ENCODE results near the gene FOXQ1. TPM values are rescaled to one million over a fixed set of nuclear protein-coding genes. Genes with fewer than 3 reads are reported as not detected.
"Not testable (repeated sequence)": the region's sequence is repeated elsewhere in the genome, so short reads cannot be mapped to it uniquely, and the experiment has no call there.

The FOXQ1 gene
- total and polyA plus RNA-seq, 2 of the 13 experiments (the other 11 are each of a cell fraction or from before 2014, with no cell fraction given), result 35.2 to 39.8 TPM

DNA sequence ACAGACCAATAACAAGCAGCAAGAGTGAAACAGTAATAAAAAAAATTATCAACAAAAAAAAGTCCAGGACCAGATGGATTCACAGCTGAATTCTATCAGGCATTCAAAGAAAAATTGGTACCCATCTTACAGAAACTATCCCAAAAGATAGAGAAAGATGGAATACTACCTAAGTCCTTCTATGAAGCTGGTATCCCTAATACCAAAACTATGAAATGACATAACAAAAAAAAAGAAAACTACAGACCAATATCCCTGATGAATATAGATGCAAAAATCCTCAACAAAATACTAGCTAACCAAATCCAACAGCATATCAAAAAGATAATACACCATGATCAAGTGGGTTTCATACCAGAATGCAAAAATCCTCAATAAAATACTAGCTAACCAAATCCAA is 43.2 kb downstream of the FOXQ1 start:
- CTCF ChIA-PET (ENCODE audit: low intra/inter-chr PET ratio, low total read pairs); intact Hi-C loops (cut with micrococcal nuclease; ENCODE audit: unreplicated experiment); TF ChIP-seq ATF7, CREB1 (CRISPR knock-in tag; IDR thresholded peaks at IDR 0.05): not testable (repeated sequence)
- TF ChIP-seq ATF7 (IDR thresholded peaks at IDR 0.05) (peak; percentile 92), CREB1 (IDR thresholded peaks at IDR 0.05) (peak; percentile 74)

DNA sequence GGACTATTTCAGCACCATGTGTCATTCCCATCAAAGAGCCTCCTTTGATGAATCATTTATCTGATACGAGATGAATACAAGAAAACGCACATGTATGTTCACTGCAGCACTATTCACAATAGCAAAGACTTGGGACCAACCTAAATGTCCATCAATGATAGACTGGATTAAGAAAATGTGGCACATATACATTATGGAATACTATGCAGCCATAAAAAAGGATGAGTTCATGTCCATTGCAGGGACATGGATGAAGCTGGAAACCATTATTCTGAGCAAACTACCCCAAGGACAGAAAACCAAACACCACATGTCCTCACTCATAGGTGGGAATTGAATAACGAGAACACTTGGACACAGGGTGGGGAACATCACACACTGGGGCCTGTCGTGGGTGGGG is 49.8 kb downstream of the FOXQ1 start:
- intact Hi-C loops (cut with micrococcal nuclease; ENCODE audit: unreplicated experiment); H3K9ac ChIP-seq (ENCODE audit: insufficient read depth, low read depth, low read length); CTCF ChIA-PET (ENCODE audit: low intra/inter-chr PET ratio, low total read pairs); H3K4me1 ChIP-seq (ENCODE audit: insufficient read depth, low read length); H3K27ac ChIP-seq (ENCODE audit: extremely low read length, insufficient read depth, low read length); DNase-seq (ENCODE audit: low spot score); H2AFZ ChIP-seq (ENCODE audit: low read length); in situ Hi-C loops (cut with HindIII; ENCODE audit: extremely low pct_ligation_motif_present, low pct_unique_long_range_greater_than_20kb); H3K79me2 ChIP-seq (ENCODE audit: insufficient read depth, low read length); BruUV-seq (replicated peaks); H3K36me3 ChIP-seq (replicated peaks in 1 of 2; ENCODE audit: control insufficient read depth in 1 of 2, insufficient read depth in 2 of 2, low read length in 2 of 2); FAIRE-seq; H3K4me2 ChIP-seq (ENCODE audit: low read depth, low read length); ATAC-seq; POLR2A ChIA-PET; H3K4me3 ChIP-seq (replicated peaks in 1 of 3; ENCODE audit: insufficient read depth in 1 of 3, low read depth in 2 of 3, low read length in 3 of 3); H3K9me3 ChIP-seq (ENCODE audit: low read length); H4K20me1 ChIP-seq (ENCODE audit: insufficient read depth, low read length): not testable (repeated sequence)
- TF ChIP-seq, protein P1, sequence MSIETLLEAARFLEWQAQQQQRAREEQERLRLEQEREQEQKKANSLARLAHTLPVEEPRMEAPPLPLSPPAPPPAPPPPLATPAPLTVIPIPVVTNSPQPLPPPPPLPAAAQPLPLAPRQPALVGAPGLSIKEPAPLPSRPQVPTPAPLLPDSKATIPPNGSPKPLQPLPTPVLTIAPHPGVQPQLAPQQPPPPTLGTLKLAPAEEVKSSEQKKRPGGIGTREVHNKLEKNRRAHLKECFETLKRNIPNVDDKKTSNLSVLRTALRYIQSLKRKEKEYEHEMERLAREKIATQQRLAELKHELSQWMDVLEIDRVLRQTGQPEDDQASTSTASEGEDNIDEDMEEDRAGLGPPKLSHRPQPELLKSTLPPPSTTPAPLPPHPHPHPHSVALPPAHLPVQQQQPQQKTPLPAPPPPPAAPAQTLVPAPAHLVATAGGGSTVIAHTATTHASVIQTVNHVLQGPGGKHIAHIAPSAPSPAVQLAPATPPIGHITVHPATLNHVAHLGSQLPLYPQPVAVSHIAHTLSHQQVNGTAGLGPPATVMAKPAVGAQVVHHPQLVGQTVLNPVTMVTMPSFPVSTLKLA (IDR thresholded peaks at IDR 0.05), result peak; percentile 37; the same call in 1 of the 2 replicates
- 21% methylated on average over 4 of the region's 4 CpGs for WGBS (ENCODE audit: low lambda C conversion rate)
- H3K27me3 ChIP-seq (ENCODE audit: control insufficient read depth in 1 of 2, insufficient read depth in 2 of 2, low read length in 2 of 2), result peaks cover 0 to 27% of the 10 kb centered on the region in 2 experiments; a peak in 2 of 5 replicates

More for the DNA sequence above, 43.2 kb downstream of the FOXQ1 start:
- H2AFZ ChIP-seq (ENCODE audit: low read length); H3K9ac ChIP-seq (ENCODE audit: insufficient read depth, low read depth, low read length); H3K4me3 ChIP-seq (replicated peaks in 1 of 3; ENCODE audit: insufficient read depth in 1 of 3, low read depth in 2 of 3, low read length in 3 of 3); in situ Hi-C loops (cut with HindIII; ENCODE audit: extremely low pct_ligation_motif_present, low pct_unique_long_range_greater_than_20kb); H3K27me3 ChIP-seq (ENCODE audit: control insufficient read depth in 1 of 2, insufficient read depth in 2 of 2, low read length in 2 of 2); ATAC-seq; H4K20me1 ChIP-seq (ENCODE audit: insufficient read depth, low read length); H3K4me1 ChIP-seq (ENCODE audit: insufficient read depth, low read length); H3K79me2 ChIP-seq (ENCODE audit: insufficient read depth, low read length); H3K4me2 ChIP-seq (ENCODE audit: low read depth, low read length); H3K36me3 ChIP-seq (replicated peaks in 1 of 2; ENCODE audit: control insufficient read depth in 1 of 2, insufficient read depth in 2 of 2, low read length in 2 of 2); H3K27ac ChIP-seq (ENCODE audit: extremely low read length, insufficient read depth, low read length); BruUV-seq (replicated peaks); DNase-seq (ENCODE audit: low spot score); FAIRE-seq; POLR2A ChIA-PET: not testable (repeated sequence)
- peaks cover 12% of the 10 kb centered on the region for H3K9me3 ChIP-seq (ENCODE audit: low read length)
